ENCODE measurements around the gene ZBTB46.
"Not testable (repeated sequence)": the region's sequence is repeated elsewhere in the genome, so short reads cannot be mapped to it uniquely, and the experiment has no call there.

The ZBTB46 gene

GRCh38 chr20:63830841-63831588, at the start of gene ZBTB46:
Gene ZBTB46 (minus strand): TSS chr20:63831264. CDS start chr20:63790757, 40,507 bp downstream.
- no peak for DNase-seq

- DNase-seq, result no peak
Measured at GRCh38 chr20:63878899-63879663, 48.0 kb upstream of the ZBTB46 start.

- no peak for DNase-seq
Measured at GRCh38 chr20:63877755-63878470, 46.8 kb upstream of the ZBTB46 start.

- no peak for DNase-seq
Measured at GRCh38 chr20:63876489-63877036, 45.5 kb upstream of the ZBTB46 start.

- DNase-seq, result not testable (repeated sequence)
Measured at GRCh38 chr20:63874241-63874640, 43.2 kb upstream of the ZBTB46 start.

GRCh38 chr20:63873477-63873971, 42.5 kb upstream of the ZBTB46 start:
- no peak for DNase-seq

GRCh38 chr20:63868264-63868663, 37.2 kb upstream of the ZBTB46 start:
- DNase-seq, result no peak

GRCh38 chr20:63867042-63867441, 36.0 kb upstream of the ZBTB46 start:
- not testable (repeated sequence) for DNase-seq

- DNase-seq, result peak; percentile 98
Measured at GRCh38 chr20:63864978-63865640, 34.0 kb upstream of the ZBTB46 start, which contains the start of gene TPD52L2. Gene TPD52L2 (plus strand): TSS chr20:63865270. CDS start chr20:63865366, 96 bp downstream.

- DNase-seq, result no peak
Measured at GRCh38 chr20:63864545-63864977, 33.5 kb upstream of the ZBTB46 start.

- peak; percentile 66 for DNase-seq
Measured at GRCh38 chr20:63863798-63864544, 32.9 kb upstream of the ZBTB46 start.

GRCh38 chr20:63863021-63863797, 32.1 kb upstream of the ZBTB46 start:
- DNase-seq, result no peak

- no peak for DNase-seq
Measured at GRCh38 chr20:63861981-63862901, 31.2 kb upstream of the ZBTB46 start.

- no peak for DNase-seq
Measured at GRCh38 chr20:63861365-63861934, 30.4 kb upstream of the ZBTB46 start, which contains the start of gene ABHD16B. Gene ABHD16B (plus strand): TSS chr20:63861498. CDS start chr20:63861541, 43 bp downstream.

GRCh38 chr20:63860325-63861051, 29.4 kb upstream of the ZBTB46 start:
- DNase-seq, result no peak

- DNase-seq, result no peak
Measured at GRCh38 chr20:63859166-63859699, 28.2 kb upstream of the ZBTB46 start.

GRCh38 chr20:63858393-63859165, 27.5 kb upstream of the ZBTB46 start:
- no peak for DNase-seq
